Panc1 (cell line): ENCODE measurements around the gene ISY1. TPM values are rescaled to one million over a fixed set of nuclear protein-coding genes. Genes with fewer than 3 reads are reported as not detected.
"Not testable (repeated sequence)": the region's sequence is repeated elsewhere in the genome, so short reads cannot be mapped to it uniquely, and the experiment has no call there.

ENCODE experiments used
- ATAC-seq: fragments of 200-7000 bp; cut with Tn5 transposase; 2 replicates; pipeline ENCODE4 v1.9.1; 2020; ENCODE audit warnings: mild to moderate bottlenecking, moderate library complexity
- BruUV-seq: library from RNA; stranded (reverse); fragments of 400-500 nt; replicated peaks from 2 replicates; lab custom pipeline; 2021; lab: Mats Ljungman, UMichigan
- CTCF ChIA-PET: fragments of 300-600 bp; sonication (Branson Sonifier 250); formaldehyde crosslinking; loops from one replicate; lab custom pipeline; 2022; ENCODE audit warnings: antibody characterized with exemption; lab: Charles Lee
- POLR2A ChIA-PET: fragments of 300-600 bp; sonication (Branson Sonifier 250); formaldehyde crosslinking; loops from one replicate; lab custom pipeline; 2022; ENCODE audit warnings: antibody characterized with exemption; lab: Charles Lee
- DNase-seq: peaks from one replicate; pipeline ENCODE4 v3.0.0-alpha.2; 2010; ENCODE audit warnings: low read depth, low spot score
- H3K27ac ChIP-seq: 2 replicates; pipeline ENCODE4 v1.5.1; 2011; ENCODE audit warnings: mild to moderate bottlenecking, low read length, inconsistent platforms
- H3K27me3 ChIP-seq: fragments of 200-500 bp; sonication (Bioruptor generic); 2 replicates; pipeline ENCODE4 v1.6.0; 2014; ENCODE audit warnings: low read length, inconsistent platforms; ENCODE audit not compliant: control insufficient read depth, insufficient read depth
- H3K36me3 ChIP-seq: fragments of 200-500 bp; sonication (Bioruptor generic); 2 replicates; pipeline ENCODE4 v1.5.1; 2014; ENCODE audit warnings: inconsistent platforms, mild to moderate bottlenecking, low read length, moderate library complexity; ENCODE audit not compliant: control insufficient read depth, insufficient read depth
- H3K4me1 ChIP-seq: 2 replicates; pipeline ENCODE4 v1.5.1; 2011; ENCODE audit warnings: inconsistent platforms, mild to moderate bottlenecking, low read length, moderate library complexity; ENCODE audit not compliant: control insufficient read depth, insufficient read depth
- H3K4me3 ChIP-seq, 2 experiments: 2 replicates each; pipeline ENCODE4 v1.5.1; 2011 to 2012; ENCODE audit warnings: low read depth in 2 of 2, low read length in 2 of 2, mild to moderate bottlenecking in 2 of 2, inconsistent platforms in 1 of 2, moderate library complexity in 1 of 2
- H3K9me3 ChIP-seq: fragments of 200-500 bp; sonication (Bioruptor generic); 2 replicates; pipeline ENCODE4 v1.5.1; 2014; ENCODE audit warnings: low read depth, mild to moderate bottlenecking, inconsistent platforms, low read length, moderate library complexity; ENCODE audit not compliant: control insufficient read depth, insufficient read depth
- POLR2AphosphoS5 ChIP-seq: IDR thresholded peaks from 2 replicates; pipeline ENCODE4 v1.6.1; 2012; ENCODE audit warnings: mild to moderate bottlenecking, low read depth, low read length, moderate library complexity
- REST ChIP-seq, 2 experiments: IDR thresholded peaks; 2 replicates each; pipeline ENCODE4 v1.6.1; 2011 to 2012; ENCODE audit warnings: low read depth in 2 of 2, control low read depth in 1 of 2, low read length in 1 of 2, mild to moderate bottlenecking in 1 of 2, moderate library complexity in 1 of 2; ENCODE audit not compliant: insufficient read depth in 1 of 2
- SIN3A ChIP-seq: IDR thresholded peaks from 2 replicates; pipeline ENCODE4 v1.6.1; 2012; ENCODE audit warnings: low read depth, mild to moderate bottlenecking, low read length, moderate library complexity, borderline replicate concordance; ENCODE audit not compliant: insufficient read depth
- TCF7L2 ChIP-seq: IDR thresholded peaks from 2 replicates; pipeline ENCODE4 v1.6.1; 2011; ENCODE audit warnings: mild to moderate bottlenecking, low read depth, low read length, inconsistent platforms
- in situ Hi-C: cut with HindIII; loops from 2 replicates; pipeline ENCODE4 v1.10.0; 2016; ENCODE audit warnings: low sequenced_read_pairs, low pct_unique_long_range_greater_than_20kb
- intact Hi-C: fragments of 100-400 bp; cut with micrococcal nuclease; formaldehyde crosslinking; loops from one replicate; pipeline ENCODE4 v1.10.0; 2022; ENCODE audit not compliant: unreplicated experiment
- total RNA-seq: library from RNA; stranded (reverse); gene quantifications from one replicate; pipeline ENCODE4 v1.2.1, GENCODE V29; 2021; ENCODE audit not compliant: unreplicated experiment
- TF ChIP-seq, protein P1 (sequence below): fragments of 450-650 bp; IDR thresholded peaks from 2 replicates; pipeline ENCODE4 v1.5.1; 2017; ENCODE audit warnings: mild to moderate bottlenecking

Gene ISY1
- total RNA-seq, 1 experiment from 2014 or later, result 45.7 TPM

GRCh38 chr3:129112308-129113052, 48.4 kb downstream of the ISY1 start:
- Histone ChIP-seq H3K27ac (no peak overlapping the region; the same call in 1 of the 2 replicates), H3K36me3 (no peaks in the 10 kb centered on the region), H3K9me3 (no peaks in the 10 kb centered on the region), H3K27me3 (no peaks in the 10 kb centered on the region), H3K4me3 (no peak overlapping the region), H3K4me1 (peaks cover 17% of the 10 kb centered on the region)
- POLR2A ChIA-PET, result no interaction called here
- intact Hi-C loops, result no loop called here
- in situ Hi-C loops, result no loop called here
- no peak for DNase-seq
- no TSS peak for BruUV-seq
- no peak for ATAC-seq
- no peak for TF ChIP-seq TCF7L2
- TF ChIP-seq, protein P1, sequence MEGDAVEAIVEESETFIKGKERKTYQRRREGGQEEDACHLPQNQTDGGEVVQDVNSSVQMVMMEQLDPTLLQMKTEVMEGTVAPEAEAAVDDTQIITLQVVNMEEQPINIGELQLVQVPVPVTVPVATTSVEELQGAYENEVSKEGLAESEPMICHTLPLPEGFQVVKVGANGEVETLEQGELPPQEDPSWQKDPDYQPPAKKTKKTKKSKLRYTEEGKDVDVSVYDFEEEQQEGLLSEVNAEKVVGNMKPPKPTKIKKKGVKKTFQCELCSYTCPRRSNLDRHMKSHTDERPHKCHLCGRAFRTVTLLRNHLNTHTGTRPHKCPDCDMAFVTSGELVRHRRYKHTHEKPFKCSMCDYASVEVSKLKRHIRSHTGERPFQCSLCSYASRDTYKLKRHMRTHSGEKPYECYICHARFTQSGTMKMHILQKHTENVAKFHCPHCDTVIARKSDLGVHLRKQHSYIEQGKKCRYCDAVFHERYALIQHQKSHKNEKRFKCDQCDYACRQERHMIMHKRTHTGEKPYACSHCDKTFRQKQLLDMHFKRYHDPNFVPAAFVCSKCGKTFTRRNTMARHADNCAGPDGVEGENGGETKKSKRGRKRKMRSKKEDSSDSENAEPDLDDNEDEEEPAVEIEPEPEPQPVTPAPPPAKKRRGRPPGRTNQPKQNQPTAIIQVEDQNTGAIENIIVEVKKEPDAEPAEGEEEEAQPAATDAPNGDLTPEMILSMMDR, result no peak
- TF ChIP-seq SIN3A, result no peak
- no peak for TF ChIP-seq REST (IDR thresholded peaks at IDR 0.05; ENCODE audit: insufficient read depth in 1 of 2, low read depth in 2 of 2, low read length in 1 of 2)
- no peak for TF ChIP-seq POLR2AphosphoS5
- CTCF ChIA-PET, result no interaction called here

- H3K27ac ChIP-seq, H3K9me3 ChIP-seq, H3K4me1 ChIP-seq, H3K4me3 ChIP-seq, DNase-seq, in situ Hi-C loops, ATAC-seq, H3K27me3 ChIP-seq, BruUV-seq, H3K36me3 ChIP-seq, CTCF ChIA-PET, intact Hi-C loops: not testable (repeated sequence)
- POLR2A ChIA-PET, result interaction anchor here (0.7 kb wide), 1 partner anchor 26 kb away, joined by 5 read pairs; no protein-coding TSS in a partner anchor
Measured at GRCh38 chr3:129111076-129111780, 49.6 kb downstream of the ISY1 start.
